MG63 (cell line): ENCODE data around the gene MESD. TPM values are rescaled to one million over a fixed set of nuclear protein-coding genes. Genes with fewer than 3 reads are reported as not detected.
A peak's percentile ranks its signal among the peaks of the same experiment; 100 is the strongest.

Experiments
- DNase-seq: peaks from one replicate; pipeline ENCODE4 v3.0.0-alpha.2; 2020
- H3K27me3 ChIP-seq: fragments of 250-450 bp; sonication (Bioruptor Pico); 2 replicates; pipeline ENCODE4 v1.5.1; 2020; ENCODE audit warnings: mild to moderate bottlenecking, moderate library complexity
- H3K36me3 ChIP-seq: fragments of 250-450 bp; sonication (Bioruptor Pico); 2 replicates; pipeline ENCODE4 v1.5.1; 2020; ENCODE audit warnings: mild to moderate bottlenecking, moderate library complexity
- H3K4me3 ChIP-seq: fragments of 250-450 bp; sonication (Bioruptor Pico); 2 replicates; pipeline ENCODE4 v1.5.1; 2020; ENCODE audit warnings: mild to moderate bottlenecking, moderate library complexity
- H3K9me3 ChIP-seq: fragments of 250-450 bp; sonication (Bioruptor Pico); 2 replicates; pipeline ENCODE4 v1.5.1; 2020; ENCODE audit warnings: mild to moderate bottlenecking, moderate library complexity
- total RNA-seq: library from RNA; depleted of rRNA; stranded (reverse); fragments of >200 nt; shearing (Covaris generic); gene quantifications from 2 replicates; pipeline ENCODE4 v1.2.3, GENCODE V29; 2014; ENCODE audit warnings: low replicate concordance

The MESD gene
- total RNA-seq, 1 experiment from 2014 or later: 25.5 TPM

GRCh38 chr15:81021321-81021720, 31.7 kb upstream of the MESD start:
- H3K27me3 ChIP-seq: no peaks in the 10 kb centered on the region
- no peak overlapping the region for H3K4me3 ChIP-seq
- H3K36me3 ChIP-seq: no peaks in the 10 kb centered on the region
- no peaks in the 10 kb centered on the region; the same call in 1 of the 2 replicates for H3K9me3 ChIP-seq
- no peak for DNase-seq

DNA sequence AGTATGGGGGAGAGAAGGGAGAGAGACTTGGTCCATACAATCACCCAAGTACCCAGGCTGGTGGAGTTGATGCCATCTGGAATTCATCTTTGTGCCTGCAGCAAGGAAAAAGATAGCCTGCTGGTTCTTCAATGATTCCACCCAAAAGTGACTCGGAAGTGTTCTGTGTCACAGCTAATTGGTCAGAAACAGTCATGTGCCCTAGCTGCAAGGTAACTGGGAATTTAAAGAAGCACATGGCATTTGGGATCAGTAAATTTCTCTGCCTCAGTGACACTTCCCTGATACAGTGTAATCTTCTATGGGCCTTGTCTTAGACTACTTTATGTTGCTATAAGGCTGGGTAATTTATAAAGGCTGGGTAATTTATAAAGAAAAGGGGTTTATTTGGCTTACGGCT, 28.6 kb upstream of the MESD start:
- no peak for DNase-seq
- H3K27me3 ChIP-seq: no peaks in the 10 kb centered on the region
- no peaks in the 10 kb centered on the region; the same call in 1 of the 2 replicates for H3K9me3 ChIP-seq
- peaks cover 2% of the 10 kb centered on the region; the same call in 1 of the 2 replicates for H3K36me3 ChIP-seq
- no peak overlapping the region for H3K4me3 ChIP-seq

GRCh38 chr15:81016489-81017068, 27.0 kb upstream of the MESD start:
- no peak overlapping the region for H3K4me3 ChIP-seq
- no peaks in the 10 kb centered on the region; the same call in 1 of the 2 replicates for H3K9me3 ChIP-seq
- no peak for DNase-seq
- peaks cover 4% of the 10 kb centered on the region for H3K36me3 ChIP-seq
- no peaks in the 10 kb centered on the region for H3K27me3 ChIP-seq

- H3K27me3 ChIP-seq: no peaks in the 10 kb centered on the region
- DNase-seq: no peak
- no peak overlapping the region for H3K4me3 ChIP-seq
- H3K36me3 ChIP-seq: peaks cover 4% of the 10 kb centered on the region
- no peaks in the 10 kb centered on the region for H3K9me3 ChIP-seq
Observed at GRCh38 chr15:81015621-81016488, 26.2 kb upstream of the MESD start.

DNA sequence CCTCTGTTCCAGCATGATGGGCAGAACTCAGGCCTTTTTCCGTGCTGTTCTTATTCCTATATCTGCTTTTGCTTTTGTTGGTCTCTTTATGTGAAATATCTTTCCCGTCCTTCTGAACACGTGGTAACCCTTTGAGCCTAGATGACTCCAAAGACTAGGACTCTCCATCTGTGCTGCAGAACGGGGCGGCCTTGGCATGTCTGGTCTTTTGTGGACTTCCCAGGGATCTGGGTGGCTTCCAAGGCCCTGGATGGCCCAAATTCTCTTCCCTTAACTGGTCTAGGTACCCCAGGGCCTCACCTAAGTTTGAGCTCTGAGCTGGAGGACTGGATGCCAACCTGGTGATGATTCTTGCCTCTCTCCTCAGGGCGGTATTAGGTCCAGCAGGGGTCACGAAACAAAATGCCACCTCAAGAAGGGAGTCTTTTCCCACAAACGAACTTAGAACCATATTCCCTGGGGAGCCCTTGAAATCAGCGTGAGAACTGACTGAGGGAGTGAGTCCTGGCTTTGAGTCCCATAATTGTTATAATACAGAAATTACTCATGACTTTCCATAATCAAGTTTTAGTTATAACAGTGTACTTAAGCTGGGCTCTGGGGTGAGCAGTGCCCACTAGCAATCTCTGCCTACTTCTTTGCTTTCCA, 25.0 kb upstream of the MESD start:
- Histone ChIP-seq H3K9me3 (no peaks in the 10 kb centered on the region), H3K27me3 (no peaks in the 10 kb centered on the region), H3K4me3 (no peak overlapping the region), H3K36me3 (peaks cover 9% of the 10 kb centered on the region)
- DNase-seq: no peak

GRCh38 chr15:81013396-81013929, 23.8 kb upstream of the MESD start:
- H3K9me3 ChIP-seq: no peaks in the 10 kb centered on the region
- H3K27me3 ChIP-seq: no peaks in the 10 kb centered on the region
- no peak overlapping the region for H3K4me3 ChIP-seq
- no peak for DNase-seq
- H3K36me3 ChIP-seq: peaks cover 11% of the 10 kb centered on the region

GRCh38 chr15:81012588-81012987, 23.0 kb upstream of the MESD start:
- H3K27me3 ChIP-seq: no peaks in the 10 kb centered on the region
- DNase-seq: no peak
- no peak overlapping the region for H3K4me3 ChIP-seq
- peaks cover 11% of the 10 kb centered on the region for H3K36me3 ChIP-seq
- no peaks in the 10 kb centered on the region for H3K9me3 ChIP-seq

DNA sequence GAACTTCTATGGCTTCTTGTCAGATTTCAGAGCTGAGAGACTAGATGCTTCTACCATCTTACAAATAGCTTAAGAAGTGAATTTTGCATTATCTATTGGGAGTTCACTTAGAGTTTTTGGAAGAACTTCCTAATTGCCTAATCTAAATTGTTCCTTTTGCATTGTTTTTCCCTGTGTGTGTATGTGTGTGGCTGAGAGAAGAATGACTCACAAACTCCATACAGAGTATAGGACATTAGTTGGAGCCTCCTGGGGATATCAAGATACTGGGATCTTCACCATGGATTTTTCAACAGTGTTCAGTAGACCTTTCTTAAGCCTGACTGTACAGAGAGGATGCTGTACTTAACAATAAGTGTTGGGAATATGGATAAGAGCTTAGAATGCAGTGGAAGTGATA, 22.0 kb upstream of the MESD start:
- H3K9me3 ChIP-seq: no peaks in the 10 kb centered on the region
- H3K4me3 ChIP-seq: no peak overlapping the region
- no peaks in the 10 kb centered on the region for H3K27me3 ChIP-seq
- no peak for DNase-seq
- H3K36me3 ChIP-seq: peaks cover 11% of the 10 kb centered on the region

DNA sequence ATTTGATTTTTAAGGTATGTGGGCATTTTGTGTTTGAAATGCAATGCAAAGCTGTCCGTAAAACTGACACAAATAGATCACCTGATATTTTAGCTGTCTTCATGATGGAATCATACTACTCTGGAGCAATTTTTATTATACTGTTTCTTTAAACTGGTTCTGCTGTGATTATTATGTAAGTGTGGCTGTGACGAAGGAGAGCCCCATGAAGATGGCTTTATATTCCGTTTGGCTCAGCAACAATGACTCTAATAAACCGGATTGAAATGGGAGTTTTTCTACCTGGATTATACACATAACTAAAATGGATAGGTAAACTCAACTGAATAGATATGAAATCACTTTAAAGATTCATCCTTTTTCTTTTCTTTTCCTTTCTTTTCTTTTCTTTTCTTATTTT, 20.5 kb upstream of the MESD start:
- H3K36me3 ChIP-seq: peaks cover 18% of the 10 kb centered on the region
- H3K4me3 ChIP-seq: no peak overlapping the region
- H3K27me3 ChIP-seq: no peaks in the 10 kb centered on the region
- no peak for DNase-seq
- H3K9me3 ChIP-seq: no peaks in the 10 kb centered on the region

GRCh38 chr15:81008312-81008711, 18.7 kb upstream of the MESD start:
- Histone ChIP-seq H3K27me3 (no peaks in the 10 kb centered on the region), H3K9me3 (no peaks in the 10 kb centered on the region), H3K36me3 (peaks cover 30% of the 10 kb centered on the region), H3K4me3 (no peak overlapping the region)
- no peak for DNase-seq

- DNase-seq: no peak
- H3K36me3 ChIP-seq: peaks cover 34% of the 10 kb centered on the region
- no peaks in the 10 kb centered on the region for H3K9me3 ChIP-seq
- H3K4me3 ChIP-seq: no peak overlapping the region
- no peaks in the 10 kb centered on the region for H3K27me3 ChIP-seq
Observed at GRCh38 chr15:81007428-81008064, 17.9 kb upstream of the MESD start.

DNA sequence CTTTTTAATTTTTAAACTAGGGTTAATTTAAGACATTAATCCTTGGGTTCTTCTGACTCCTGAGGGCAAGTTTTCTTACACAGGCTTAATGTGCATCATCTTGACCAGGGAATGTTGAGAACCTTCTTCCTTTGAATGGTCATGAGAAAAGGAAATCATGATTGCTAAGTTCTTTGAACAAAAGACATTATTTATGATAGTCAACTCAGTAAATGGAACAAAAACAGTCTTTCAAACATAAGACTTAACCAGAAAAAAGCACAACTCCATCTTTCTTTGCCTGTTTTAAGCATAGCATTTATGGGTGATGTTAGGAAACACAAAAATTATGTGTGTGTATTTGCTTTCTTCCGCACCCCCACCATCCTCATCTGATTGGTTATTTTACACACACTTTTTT, 16.5 kb upstream of the MESD start:
- Histone ChIP-seq H3K27me3 (no peaks in the 10 kb centered on the region), H3K9me3 (no peaks in the 10 kb centered on the region), H3K36me3 (peaks cover 37% of the 10 kb centered on the region), H3K4me3 (no peak overlapping the region)
- no peak for DNase-seq

GRCh38 chr15:81003097-81003350, 13.4 kb upstream of the MESD start:
- H3K4me3 ChIP-seq: peak overlapping the region; percentile 76; the same call in 1 of the 2 replicates
- H3K36me3 ChIP-seq: peaks cover 29% of the 10 kb centered on the region
- no peaks in the 10 kb centered on the region for H3K9me3 ChIP-seq
- no peak for DNase-seq
- no peaks in the 10 kb centered on the region for H3K27me3 ChIP-seq

DNA sequence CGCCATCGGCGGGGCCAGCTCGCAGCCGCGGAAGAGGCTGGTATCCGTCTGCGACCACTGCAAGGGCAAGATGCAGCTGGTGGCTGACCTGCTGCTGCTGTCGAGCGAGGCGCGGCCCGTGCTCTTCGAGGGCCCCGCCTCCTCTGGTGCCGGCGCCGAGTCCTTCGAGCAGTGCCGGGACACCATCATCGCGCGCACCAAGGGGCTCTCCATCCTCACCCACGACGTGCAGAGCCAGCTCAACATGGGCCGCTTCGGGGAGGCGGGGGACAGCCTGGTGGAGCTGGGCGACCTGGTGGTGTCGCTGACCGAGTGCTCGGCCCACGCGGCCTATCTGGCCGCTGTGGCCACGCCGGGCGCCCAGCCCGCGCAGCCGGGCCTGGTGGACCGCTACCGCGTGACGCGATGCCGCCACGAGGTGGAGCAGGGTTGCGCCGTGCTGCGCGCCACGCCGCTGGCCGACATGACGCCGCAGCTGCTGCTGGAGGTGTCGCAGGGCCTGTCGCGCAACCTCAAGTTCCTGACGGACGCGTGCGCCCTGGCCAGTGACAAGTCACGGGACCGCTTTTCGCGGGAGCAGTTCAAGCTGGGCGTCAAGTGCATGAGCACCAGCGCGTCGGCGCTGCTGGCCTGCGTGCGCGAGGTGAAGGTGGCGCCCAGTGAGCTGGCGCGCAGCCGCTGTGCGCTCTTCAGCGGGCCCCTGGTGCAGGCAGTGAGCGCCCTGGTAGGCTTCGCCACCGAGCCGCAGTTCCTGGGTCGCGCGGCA, 12.9 kb upstream of the MESD start:
- DNase-seq: peak; percentile 45
- Histone ChIP-seq H3K36me3 (peaks cover 29% of the 10 kb centered on the region), H3K27me3 (no peaks in the 10 kb centered on the region)

DNA sequence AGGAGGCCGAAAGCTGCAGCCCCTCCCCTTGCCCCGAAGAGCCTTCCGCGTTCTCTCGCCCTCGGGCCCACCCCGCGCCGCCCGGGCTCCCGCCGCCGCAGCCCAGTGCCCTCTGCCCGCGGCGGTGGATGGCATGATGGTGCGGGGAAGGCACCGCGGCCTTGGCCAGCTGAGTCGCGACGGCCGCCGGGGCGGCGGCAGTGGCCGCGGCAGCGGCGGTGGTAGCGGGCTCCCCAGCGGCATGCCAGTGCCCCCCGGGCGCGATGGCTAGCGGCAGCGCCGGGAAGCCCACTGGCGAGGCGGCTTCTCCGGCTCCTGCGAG, 12.4 kb upstream of the MESD start:
- Histone ChIP-seq H3K9me3 (no peaks in the 10 kb centered on the region), H3K27me3 (no peaks in the 10 kb centered on the region), H3K36me3 (peaks cover 29% of the 10 kb centered on the region), H3K4me3 (peak overlapping the region; percentile 76)
- no peak for DNase-seq

More for the DNA sequence above, 12.9 kb upstream of the MESD start:
- H3K9me3 ChIP-seq: no peaks in the 10 kb centered on the region
- peak overlapping the region; percentile 76 for H3K4me3 ChIP-seq

DNA sequence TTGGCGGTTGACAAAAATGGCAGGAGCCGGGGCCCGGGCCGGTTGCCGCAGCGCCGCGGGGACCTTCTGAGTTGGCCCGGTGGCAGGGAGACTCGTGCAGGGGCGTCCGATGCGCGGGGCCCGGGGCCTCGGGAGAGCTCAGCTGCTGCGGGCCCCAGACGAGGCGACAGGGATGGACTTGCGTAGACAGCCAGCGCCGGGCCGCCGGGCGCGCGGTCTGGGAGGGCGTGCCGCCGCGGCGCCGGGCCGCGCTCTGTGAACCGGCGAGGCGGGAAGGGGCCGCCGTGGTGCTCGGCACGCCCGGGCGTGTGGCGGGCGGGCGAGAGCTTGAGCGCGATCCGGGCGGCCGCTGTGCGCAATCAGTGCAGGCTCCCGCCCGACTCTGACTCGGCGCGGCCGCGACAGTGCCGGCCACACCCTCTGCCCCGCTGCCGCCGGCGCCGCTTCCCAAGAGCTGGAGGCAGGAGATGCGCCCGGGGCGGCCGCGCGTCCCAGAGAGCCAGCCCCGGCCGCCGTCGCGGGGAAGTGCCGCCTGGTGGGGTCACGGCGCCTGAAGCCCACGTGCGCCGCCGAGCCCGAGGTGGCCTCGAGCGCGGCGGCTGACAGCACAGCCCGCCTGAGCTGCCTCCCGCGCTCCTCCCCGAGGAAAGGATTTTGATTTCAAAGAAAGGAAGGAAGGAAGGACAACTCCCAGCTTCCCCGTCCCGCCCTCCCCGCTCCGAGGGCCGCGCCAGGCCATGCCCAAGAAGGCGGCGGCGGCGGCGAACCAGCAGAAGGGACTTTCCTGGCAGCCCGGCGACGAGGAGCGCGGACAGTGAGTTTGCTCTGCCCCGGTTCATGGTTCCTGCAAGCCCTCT, 11.8 kb upstream of the MESD start:
- Histone ChIP-seq H3K36me3 (peaks cover 29% of the 10 kb centered on the region), H3K4me3 (peak overlapping the region; percentile 76), H3K9me3 (0 out of 2 replicates have a peak, but pooled peaks cover 2% of the 10 kb centered on the region), H3K27me3 (no peaks in the 10 kb centered on the region)
- DNase-seq: peak; percentile 67
